Measurements from ENCODE around the gene SLC25A48. TPM values are rescaled to one million over a fixed set of nuclear protein-coding genes. Genes with fewer than 3 reads are reported as not detected.

The SLC25A48 gene
- total RNA-seq, 1 experiment from 2014 or later: 1.6 TPM

- no peaks in the 10 kb centered on the region for H3K36me3 ChIP-seq (ENCODE audit: control insufficient read depth, insufficient read depth, low read length)
- H3K36me3 Mint-ChIP-seq (ENCODE audit: insufficient read depth, unreplicated experiment): no peaks in the 10 kb centered on the region
- intact Hi-C loops (cut with micrococcal nuclease; ENCODE audit: unreplicated experiment): no loop called here
- POLR2A ChIA-PET: no interaction called here
- no peaks in the 10 kb centered on the region for H3K9me3 Mint-ChIP-seq (ENCODE audit: unreplicated experiment)
- DNase-seq: no peak
- no peaks in the 10 kb centered on the region for H3K27me3 ChIP-seq (replicated peaks; ENCODE audit: control insufficient read depth, insufficient read depth, low read length)
- no peaks in the 10 kb centered on the region for H3K4me1 ChIP-seq
- H3K9me3 ChIP-seq: no peaks in the 10 kb centered on the region
- no peak overlapping the region for H3K4me3 Mint-ChIP-seq (ENCODE audit: unreplicated experiment)
- no peaks in the 10 kb centered on the region for H3K27me3 Mint-ChIP-seq (ENCODE audit: insufficient read depth, unreplicated experiment)
- H3K4me1 Mint-ChIP-seq (ENCODE audit: low read depth, unreplicated experiment): no peaks in the 10 kb centered on the region
- no TSS peak for BruUV-seq (replicated peaks)
- H3K4me3 ChIP-seq (ENCODE audit: low read depth, low read length): no peak overlapping the region
- CTCF ChIA-PET: interaction anchor here (0.7 to 1.2 kb wide), 3 partner anchors 62 to 314 kb away, joined by 3 to 4 read pairs (median 3); no protein-coding TSS in a partner anchor
- H3K27ac Mint-ChIP-seq (ENCODE audit: unreplicated experiment): no peak overlapping the region
- no peak for TF ChIP-seq CTCF (IDR thresholded peaks at IDR 0.05; ENCODE audit: insufficient read depth in 1 of 2, low read depth in 1 of 2, low read length in 1 of 2, severe bottlenecking in 1 of 2, unreplicated experiment in 1 of 2)
Observed at GRCh38 chr5:135874461-135874860, 40.0 kb downstream of the SLC25A48 start.

- POLR2A ChIA-PET: no interaction called here
- CTCF ChIA-PET: interaction anchor here (0.6 to 0.9 kb wide), 2 partner anchors 13 to 61 kb away, joined by 3 read pairs; no protein-coding TSS in a partner anchor
- Mint-ChIP-seq H3K4me1 (ENCODE audit: low read depth, unreplicated experiment) (no peaks in the 10 kb centered on the region), H3K9me3 (ENCODE audit: unreplicated experiment) (no peaks in the 10 kb centered on the region), H3K4me3 (ENCODE audit: unreplicated experiment) (no peak overlapping the region), H3K36me3 (ENCODE audit: insufficient read depth, unreplicated experiment) (no peaks in the 10 kb centered on the region), H3K27me3 (ENCODE audit: insufficient read depth, unreplicated experiment) (no peaks in the 10 kb centered on the region), H3K27ac (ENCODE audit: unreplicated experiment) (no peak overlapping the region)
- no peak for TF ChIP-seq CTCF (IDR thresholded peaks at IDR 0.05; ENCODE audit: insufficient read depth in 1 of 2, low read depth in 1 of 2, low read length in 1 of 2, severe bottlenecking in 1 of 2, unreplicated experiment in 1 of 2)
- intact Hi-C loops (cut with micrococcal nuclease; ENCODE audit: unreplicated experiment): no loop called here
- H3K4me3 ChIP-seq (ENCODE audit: low read depth, low read length): no peak overlapping the region
- no peak for DNase-seq
- BruUV-seq (replicated peaks): no TSS peak
- H3K9me3 ChIP-seq: no peaks in the 10 kb centered on the region
- H3K4me1 ChIP-seq: no peaks in the 10 kb centered on the region
- H3K36me3 ChIP-seq (ENCODE audit: control insufficient read depth, insufficient read depth, low read length): no peaks in the 10 kb centered on the region
- H3K27me3 ChIP-seq (replicated peaks; ENCODE audit: control insufficient read depth, insufficient read depth, low read length): no peaks in the 10 kb centered on the region
Observed at GRCh38 chr5:135875567-135875966, 41.1 kb downstream of the SLC25A48 start.

GRCh38 chr5:135876146-135876545, 41.7 kb downstream of the SLC25A48 start:
- no TSS peak for BruUV-seq (replicated peaks)
- Histone ChIP-seq H3K27me3 (replicated peaks; ENCODE audit: control insufficient read depth, insufficient read depth, low read length) (no peaks in the 10 kb centered on the region), H3K36me3 (ENCODE audit: control insufficient read depth, insufficient read depth, low read length) (no peaks in the 10 kb centered on the region), H3K9me3 (no peaks in the 10 kb centered on the region), H3K4me1 (no peaks in the 10 kb centered on the region), H3K4me3 (ENCODE audit: low read depth, low read length) (no peak overlapping the region)
- no peak overlapping the region for H3K27ac Mint-ChIP-seq (ENCODE audit: unreplicated experiment)
- no peaks in the 10 kb centered on the region for H3K9me3 Mint-ChIP-seq (ENCODE audit: unreplicated experiment)
- POLR2A ChIA-PET: no interaction called here
- CTCF ChIA-PET: no interaction called here
- no peak overlapping the region for H3K4me3 Mint-ChIP-seq (ENCODE audit: unreplicated experiment)
- no peaks in the 10 kb centered on the region for H3K27me3 Mint-ChIP-seq (ENCODE audit: insufficient read depth, unreplicated experiment)
- H3K36me3 Mint-ChIP-seq (ENCODE audit: insufficient read depth, unreplicated experiment): no peaks in the 10 kb centered on the region
- no peak for DNase-seq
- intact Hi-C loops (cut with micrococcal nuclease; ENCODE audit: unreplicated experiment): no loop called here
- H3K4me1 Mint-ChIP-seq (ENCODE audit: low read depth, unreplicated experiment): no peaks in the 10 kb centered on the region
- TF ChIP-seq CTCF (IDR thresholded peaks at IDR 0.05; ENCODE audit: insufficient read depth in 1 of 2, low read depth in 1 of 2, low read length in 1 of 2, severe bottlenecking in 1 of 2, unreplicated experiment in 1 of 2): no peak
